Activated T-helper 2 cell treated with anti-CD3 and anti-CD28 coated beads, Interferon-gamma antibody, Interleukin-2, Interleukin-4, amounts not matched to agents 10 μg/mL and 5 μg/mL and 100 μg/mL, durations not matched to agents 14 hours and 24 hours and 36 hours (primary cell): Measurements from ENCODE around the gene FYN. TPM values are rescaled to one million over a fixed set of nuclear protein-coding genes. Genes with fewer than 3 reads are reported as not detected.
"Not testable (repeated sequence)": the region's sequence is repeated elsewhere in the genome, so short reads cannot be mapped to it uniquely, and the experiment has no call there.

Experiments
- DNase-seq: peaks from one replicate; pipeline ENCODE4 v3.0.0; 2021; ENCODE audit warnings: low spot score
- H3K27ac Mint-ChIP-seq: one replicate; pipeline ENCODE4 v1.8.0; 2021; ENCODE audit warnings: mixed read lengths
- H3K27me3 Mint-ChIP-seq: one replicate; pipeline ENCODE4 v1.8.0; 2021; ENCODE audit warnings: low read depth, mixed read lengths
- H3K36me3 Mint-ChIP-seq: one replicate; pipeline ENCODE4 v1.8.0; 2021; ENCODE audit warnings: low read depth, mixed read lengths
- H3K4me1 Mint-ChIP-seq: one replicate; pipeline ENCODE4 v1.8.0; 2021; ENCODE audit warnings: low read depth, mixed read lengths
- H3K4me3 Mint-ChIP-seq: one replicate; pipeline ENCODE4 v1.8.0; 2021; ENCODE audit warnings: low read depth, mild to moderate bottlenecking, moderate library complexity, mixed read lengths
- H3K9me3 Mint-ChIP-seq: one replicate; pipeline ENCODE4 v1.8.0; 2021; ENCODE audit warnings: mixed read lengths
- intact Hi-C: fragments of 100-400 bp; cut with micrococcal nuclease; formaldehyde crosslinking; loops from one replicate; pipeline ENCODE4 v1.15.1; 2023
- total RNA-seq: library from RNA; stranded (reverse); gene quantifications from 2 replicates; pipeline ENCODE4 v1.2.3, GENCODE V29; 2022

Gene FYN
- total RNA-seq: 359 TPM in 2 replicates

DNA sequence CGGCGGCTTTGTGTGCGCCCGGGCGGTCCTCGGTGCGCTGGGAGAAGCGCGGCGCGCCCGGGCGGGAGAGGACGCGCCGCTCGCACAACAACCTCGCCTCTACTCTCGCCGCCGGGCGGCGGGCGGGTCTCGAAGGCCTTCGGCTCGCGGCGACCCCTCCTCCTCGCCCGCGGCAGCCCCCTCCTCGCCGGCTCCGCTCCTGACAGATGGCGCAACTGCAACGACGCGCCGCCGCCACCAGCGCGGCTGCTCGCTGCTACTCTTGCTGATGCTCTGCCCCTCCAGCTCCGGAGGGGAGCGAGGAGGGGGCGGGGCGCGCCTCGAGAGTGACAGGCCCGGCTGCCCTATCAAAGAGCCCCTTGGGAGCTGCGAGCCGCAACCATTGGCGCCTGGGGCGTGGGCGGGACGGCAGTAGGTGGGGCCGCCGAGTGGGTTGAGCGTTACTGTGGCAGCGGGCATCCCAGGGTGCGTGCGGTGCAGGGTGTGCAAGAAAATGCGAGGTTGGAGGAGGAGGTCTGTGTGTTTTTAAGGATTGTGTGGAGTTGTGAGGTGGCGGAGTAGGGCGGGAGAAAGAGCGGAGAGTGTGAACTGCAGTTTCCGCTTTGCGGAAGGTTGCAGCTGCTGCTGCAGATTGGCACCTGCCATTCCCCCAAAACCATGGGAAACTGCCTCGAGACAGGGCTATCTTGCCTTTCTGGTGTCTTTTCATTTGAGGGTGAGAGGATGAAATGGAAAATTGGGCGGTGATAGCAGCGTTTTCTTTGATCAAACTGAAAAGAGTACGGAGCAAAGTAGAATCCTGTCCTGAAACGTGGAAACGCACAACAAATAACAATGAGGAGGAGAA is at the start of gene FYN:
TSS of gene FYN (minus strand) at position 275 of the 847 bp plus-strand sequence. CDS start 153,401 bp downstream, outside the sequence.
- no peaks in the 10 kb centered on the region for H3K9me3 Mint-ChIP-seq
- H3K27me3 Mint-ChIP-seq: peaks cover 2% of the 10 kb centered on the region
- peaks cover 40% of the 10 kb centered on the region for H3K4me1 Mint-ChIP-seq
- intact Hi-C loops: loop anchor here (1.0 to 5.0 kb wide), 5 partner anchors 69 to 391 kb away; partner anchors contain the start of genes FAM229B, REV3L and TUBE1
- DNase-seq: peak; percentile 98
- peak within 1 kb of the TSS; percentile 97 for H3K4me3 Mint-ChIP-seq
- peaks cover 34% of the 10 kb centered on the region for H3K36me3 Mint-ChIP-seq
- peak within 1 kb of the TSS; percentile 94 for H3K27ac Mint-ChIP-seq

DNA sequence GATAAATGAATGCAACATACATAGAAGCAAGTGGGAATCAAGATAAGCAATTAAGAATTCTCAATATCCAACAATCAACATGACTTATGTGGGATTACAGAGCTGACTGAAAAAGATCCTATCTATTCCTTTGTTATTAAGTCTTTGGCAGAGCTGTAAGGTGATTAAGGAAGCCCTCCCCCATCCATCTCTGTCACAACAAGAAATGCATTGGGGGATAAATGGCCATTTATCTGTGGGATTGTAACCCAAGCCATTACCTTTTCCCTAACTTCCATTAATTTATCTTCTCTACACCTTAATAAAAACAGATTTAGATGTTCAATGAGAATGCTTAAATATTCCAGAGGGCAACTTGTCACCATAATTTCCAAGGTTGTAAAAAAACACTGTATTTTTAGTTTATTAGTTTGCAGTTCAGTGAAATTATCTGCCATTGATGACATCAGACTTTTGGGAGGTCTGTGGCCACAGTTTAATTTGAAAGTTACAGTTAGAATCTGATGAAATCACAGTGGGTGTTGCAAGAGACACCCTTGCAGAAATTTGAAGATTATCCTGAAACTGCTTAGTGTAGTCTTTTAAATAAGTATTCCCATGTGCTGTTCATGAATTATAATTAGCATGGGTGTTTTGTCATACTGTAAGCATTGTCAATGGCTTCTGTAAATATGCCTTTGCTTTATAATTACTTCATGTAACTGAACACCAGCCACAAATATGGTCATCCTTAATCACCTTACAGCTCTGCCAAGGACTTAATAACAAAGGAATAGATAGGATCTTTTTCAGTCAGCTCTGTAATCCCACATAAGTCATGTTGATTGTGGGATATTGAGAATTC is 49.4 kb upstream of the FYN start:
- no peak for DNase-seq
- Mint-ChIP-seq H3K4me1 (peaks cover 20% of the 10 kb centered on the region), H3K4me3 (no peak overlapping the region), H3K9me3 (no peaks in the 10 kb centered on the region), H3K36me3 (no peaks in the 10 kb centered on the region), H3K27ac (no peak overlapping the region), H3K27me3 (no peaks in the 10 kb centered on the region)
- intact Hi-C loops: no loop called here

DNA sequence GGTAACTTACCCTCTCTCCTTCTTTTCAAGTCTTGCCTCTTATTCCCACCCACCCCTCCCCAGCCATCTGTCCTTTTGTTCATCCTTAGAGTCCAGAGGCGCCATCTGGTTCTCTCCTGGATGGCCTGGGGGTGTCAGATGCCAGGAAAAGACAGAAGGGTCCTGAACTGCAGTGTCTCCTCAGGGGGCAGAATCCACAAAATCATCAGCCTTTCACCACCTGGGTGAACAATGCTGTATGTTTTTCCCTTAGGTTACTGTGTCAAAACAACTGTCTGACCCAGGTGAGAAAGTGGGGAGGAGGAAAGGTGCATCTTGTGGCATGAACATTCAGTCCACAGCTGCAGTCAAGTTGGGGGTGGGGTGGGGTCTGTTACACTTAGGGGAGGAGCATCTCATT is 47.9 kb upstream of the FYN start:
- intact Hi-C loops: no loop called here
- Mint-ChIP-seq H3K27ac (no peak overlapping the region), H3K4me3 (no peak overlapping the region), H3K4me1 (peaks cover 20% of the 10 kb centered on the region), H3K9me3 (no peaks in the 10 kb centered on the region), H3K36me3 (no peaks in the 10 kb centered on the region), H3K27me3 (no peaks in the 10 kb centered on the region)
- DNase-seq: no peak

DNA sequence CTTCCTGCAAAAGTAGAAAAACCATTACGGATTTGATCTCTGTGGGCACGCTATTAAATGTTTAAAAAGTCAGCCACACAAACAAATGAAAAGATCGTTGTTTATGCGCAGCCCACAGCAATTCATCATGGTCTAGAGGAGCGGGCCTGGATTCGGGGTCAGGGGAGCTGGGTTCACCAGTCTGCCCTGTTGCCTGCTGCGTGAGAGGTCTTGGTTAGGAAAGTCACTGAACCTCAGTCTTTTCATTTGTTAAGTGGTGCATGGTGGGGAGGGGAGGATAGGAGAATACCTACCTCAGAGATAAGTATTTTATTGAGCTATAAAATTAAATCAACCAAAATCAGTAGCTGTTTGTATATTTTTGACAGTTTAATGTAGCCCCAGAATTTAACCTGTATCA is 47.3 kb upstream of the FYN start:
- intact Hi-C loops: no loop called here
- H3K9me3 Mint-ChIP-seq: no peaks in the 10 kb centered on the region

DNA sequence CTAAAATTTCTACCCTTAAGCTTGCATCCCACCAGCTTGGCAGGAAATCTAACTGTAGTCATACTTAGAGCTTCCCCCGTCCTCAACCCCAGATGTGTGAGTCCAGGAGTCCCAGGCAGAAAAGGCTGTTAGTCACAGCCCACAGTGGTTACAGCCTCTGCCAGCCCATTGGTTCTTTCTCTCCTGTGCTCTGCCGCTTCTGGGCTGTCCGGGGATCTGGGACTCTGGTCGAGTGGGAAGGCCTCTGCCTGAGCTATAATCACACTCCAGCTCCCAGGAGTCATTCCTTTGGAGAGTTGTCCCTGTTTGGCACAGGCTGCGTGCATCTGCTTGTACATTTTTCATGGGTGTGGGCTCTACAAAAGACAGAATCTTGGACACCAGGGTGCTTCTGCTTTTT is 45.6 kb upstream of the FYN start:
- no peak for DNase-seq

More for the DNA sequence above, 47.3 kb upstream of the FYN start:
- DNase-seq: no peak
- Mint-ChIP-seq H3K27me3 (no peaks in the 10 kb centered on the region), H3K36me3 (no peaks in the 10 kb centered on the region), H3K4me1 (peaks cover 20% of the 10 kb centered on the region), H3K27ac (no peak overlapping the region), H3K4me3 (no peak overlapping the region)

DNA sequence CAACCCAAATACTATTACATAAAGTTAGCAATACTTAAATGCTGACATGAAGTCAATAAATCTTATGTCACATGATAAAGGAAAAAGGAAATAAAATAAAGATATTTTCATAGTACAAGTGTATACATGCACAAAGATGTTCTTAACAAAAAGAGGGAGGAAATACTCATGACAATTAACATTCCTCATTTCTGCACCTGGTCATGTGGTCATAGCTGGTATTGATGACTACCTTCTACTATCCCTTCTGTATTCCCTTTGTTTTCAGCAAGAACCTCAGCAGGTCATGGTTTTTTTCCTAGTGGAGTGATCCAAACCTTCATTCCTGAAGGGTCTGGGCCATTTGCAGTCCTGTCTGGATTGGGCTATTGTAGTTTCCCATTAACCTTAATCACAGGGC is 43.5 kb upstream of the FYN start:
- Mint-ChIP-seq H3K36me3 (no peaks in the 10 kb centered on the region), H3K27me3 (no peaks in the 10 kb centered on the region), H3K27ac (no peak overlapping the region), H3K4me3 (no peak overlapping the region), H3K9me3 (no peaks in the 10 kb centered on the region), H3K4me1 (peaks cover 3% of the 10 kb centered on the region)
- intact Hi-C loops: no loop called here
- DNase-seq: no peak

More for the DNA sequence above, 45.6 kb upstream of the FYN start:
- Mint-ChIP-seq H3K4me1 (peaks cover 10% of the 10 kb centered on the region), H3K36me3 (no peaks in the 10 kb centered on the region), H3K27me3 (no peaks in the 10 kb centered on the region), H3K9me3 (no peaks in the 10 kb centered on the region), H3K4me3 (no peak overlapping the region), H3K27ac (no peak overlapping the region)
- intact Hi-C loops: no loop called here

DNA sequence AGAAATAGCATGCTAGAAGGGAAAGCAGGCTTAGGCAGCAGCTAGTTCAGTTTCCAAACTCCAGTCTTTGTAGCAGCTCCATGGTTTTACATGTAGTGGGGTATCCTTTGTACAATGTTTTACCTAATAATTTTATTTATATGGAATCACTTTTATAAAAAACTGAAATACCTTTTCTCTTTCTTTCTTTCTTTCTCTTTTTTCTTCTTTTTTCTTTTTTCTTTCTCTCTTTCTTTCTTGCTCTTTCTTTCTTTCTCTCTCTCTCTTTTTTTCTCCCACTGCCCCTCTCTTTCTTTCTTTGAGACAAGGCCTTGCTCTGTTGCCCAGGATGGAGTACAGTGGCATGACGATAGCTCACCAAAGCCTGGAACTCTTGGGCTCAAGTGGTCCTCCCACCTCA is 41.4 kb upstream of the FYN start:
- intact Hi-C loops: no loop called here
- H3K9me3 Mint-ChIP-seq: no peaks in the 10 kb centered on the region
- peaks cover 9% of the 10 kb centered on the region for H3K4me1 Mint-ChIP-seq
- H3K4me3 Mint-ChIP-seq: no peak overlapping the region
- H3K36me3 Mint-ChIP-seq: no peaks in the 10 kb centered on the region
- H3K27me3 Mint-ChIP-seq: no peaks in the 10 kb centered on the region
- no peak overlapping the region for H3K27ac Mint-ChIP-seq
- no peak for DNase-seq

DNA sequence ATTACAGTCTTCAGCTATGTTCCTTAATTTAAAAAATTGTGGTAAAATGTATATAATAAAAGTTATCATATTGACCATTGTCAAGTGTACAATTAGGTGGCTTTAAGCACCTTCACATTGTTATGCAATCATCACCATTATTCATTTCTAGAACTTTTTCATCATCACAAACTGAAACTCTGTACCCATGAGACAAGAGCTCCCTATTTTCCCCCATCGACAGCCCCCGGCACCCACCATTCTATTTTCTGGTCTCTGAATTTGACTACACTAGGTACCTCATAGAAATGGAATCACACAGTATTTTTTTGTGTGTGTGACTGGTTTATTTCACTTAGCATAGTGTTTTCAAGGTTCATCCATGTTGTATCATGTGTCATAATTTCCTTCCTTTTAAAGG is 39.7 kb upstream of the FYN start:
- H3K27ac Mint-ChIP-seq: no peak overlapping the region
- no peak overlapping the region for H3K4me3 Mint-ChIP-seq
- no peaks in the 10 kb centered on the region for H3K9me3 Mint-ChIP-seq
- no peak for DNase-seq
- H3K4me1 Mint-ChIP-seq: peaks cover 9% of the 10 kb centered on the region
- no peaks in the 10 kb centered on the region for H3K36me3 Mint-ChIP-seq
- no peaks in the 10 kb centered on the region for H3K27me3 Mint-ChIP-seq
- intact Hi-C loops: no loop called here

DNA sequence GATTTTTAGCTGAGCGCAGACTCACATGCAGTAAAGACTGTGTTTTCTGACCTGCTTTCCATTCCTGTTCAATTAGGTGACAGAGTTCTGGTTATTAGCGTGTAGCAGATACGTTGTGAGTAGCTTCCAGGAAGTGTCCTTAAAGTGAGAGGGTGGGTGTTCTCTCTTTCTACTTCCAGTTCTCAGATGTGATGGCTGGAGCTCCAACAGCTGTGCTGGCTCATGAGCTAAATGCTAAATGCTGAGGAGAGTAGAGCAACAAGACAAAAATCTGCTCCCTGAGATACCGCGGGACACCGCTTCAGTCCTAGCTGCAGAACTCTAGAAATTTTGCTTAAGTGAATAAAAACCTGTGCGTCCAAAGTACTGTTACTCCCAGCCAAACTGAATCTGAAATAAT is 38.2 kb upstream of the FYN start:
- H3K9me3 Mint-ChIP-seq: no peaks in the 10 kb centered on the region
- H3K36me3 Mint-ChIP-seq: no peaks in the 10 kb centered on the region
- no peak overlapping the region for H3K4me3 Mint-ChIP-seq
- DNase-seq: no peak
- H3K27me3 Mint-ChIP-seq: no peaks in the 10 kb centered on the region
- H3K27ac Mint-ChIP-seq: no peak overlapping the region
- H3K4me1 Mint-ChIP-seq: peaks cover 9% of the 10 kb centered on the region
- intact Hi-C loops: no loop called here

DNA sequence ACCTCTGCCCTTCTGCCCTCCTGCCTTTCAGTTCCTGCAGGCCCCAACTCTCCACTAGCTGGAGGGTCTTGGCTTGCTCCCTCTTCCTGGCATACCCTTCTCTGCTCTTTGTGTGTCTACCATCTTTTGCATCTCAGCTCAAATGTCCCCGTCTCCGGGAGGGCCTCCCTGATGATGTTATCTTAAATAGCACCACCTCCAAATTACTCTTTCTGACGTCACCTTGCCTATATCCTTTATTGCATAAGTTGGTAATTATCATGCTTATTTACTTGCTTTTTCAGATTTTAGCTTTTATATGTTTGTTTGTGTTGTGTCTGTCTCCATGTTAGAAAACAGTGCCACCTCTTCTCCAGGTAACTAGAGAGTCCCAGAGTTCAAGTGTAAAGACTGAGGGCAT is 36.0 kb upstream of the FYN start:
- Mint-ChIP-seq H3K36me3 (no peaks in the 10 kb centered on the region), H3K9me3 (no peaks in the 10 kb centered on the region), H3K27me3 (no peaks in the 10 kb centered on the region), H3K4me3 (no peak overlapping the region), H3K4me1 (peaks cover 9% of the 10 kb centered on the region), H3K27ac (no peak overlapping the region)
- DNase-seq: no peak
- intact Hi-C loops: no loop called here

DNA sequence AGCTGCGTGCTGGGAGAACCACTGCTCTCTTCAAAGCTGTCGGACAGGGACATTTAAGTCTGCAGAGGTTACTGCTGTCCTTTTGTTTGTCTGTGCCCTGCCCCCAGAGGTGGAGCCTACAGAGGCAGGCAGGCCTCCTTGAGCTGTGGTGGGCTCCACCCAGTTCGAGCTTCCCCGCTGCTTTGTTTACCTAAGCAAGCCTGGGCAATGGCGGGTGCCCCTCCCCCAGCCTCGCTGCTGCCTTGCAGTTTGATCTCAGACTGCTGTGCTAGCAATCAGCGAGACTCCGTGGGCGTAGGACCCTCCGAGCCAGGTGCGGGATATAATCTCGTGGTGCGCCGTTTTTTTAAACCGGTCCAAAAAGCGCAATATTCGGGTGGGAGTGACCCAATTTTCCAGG is 35.1 kb upstream of the FYN start:
- DNase-seq, H3K36me3 Mint-ChIP-seq, H3K4me3 Mint-ChIP-seq, H3K4me1 Mint-ChIP-seq, intact Hi-C loops, H3K27me3 Mint-ChIP-seq, H3K27ac Mint-ChIP-seq, H3K9me3 Mint-ChIP-seq: not testable (repeated sequence)

DNA sequence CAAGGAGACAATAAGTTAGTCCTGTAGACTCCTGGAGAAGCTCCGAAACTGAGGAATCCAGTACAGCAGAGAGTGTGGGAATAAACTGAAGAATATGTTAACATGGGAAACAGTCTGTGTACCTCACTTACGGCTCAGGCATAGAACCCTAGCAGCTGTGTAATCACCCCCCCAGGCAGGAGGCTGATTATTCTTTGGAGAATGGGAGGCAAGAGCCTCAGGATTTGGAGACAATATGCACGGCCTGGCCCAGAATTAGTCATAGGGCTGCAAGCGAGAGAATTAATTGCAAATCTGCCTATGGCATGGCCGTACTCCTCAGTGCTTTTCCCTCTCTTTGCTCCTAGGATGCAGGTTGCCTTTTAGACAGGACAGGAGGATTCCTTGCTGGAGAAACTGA is 27.5 kb upstream of the FYN start:
- intact Hi-C loops: no loop called here

DNA sequence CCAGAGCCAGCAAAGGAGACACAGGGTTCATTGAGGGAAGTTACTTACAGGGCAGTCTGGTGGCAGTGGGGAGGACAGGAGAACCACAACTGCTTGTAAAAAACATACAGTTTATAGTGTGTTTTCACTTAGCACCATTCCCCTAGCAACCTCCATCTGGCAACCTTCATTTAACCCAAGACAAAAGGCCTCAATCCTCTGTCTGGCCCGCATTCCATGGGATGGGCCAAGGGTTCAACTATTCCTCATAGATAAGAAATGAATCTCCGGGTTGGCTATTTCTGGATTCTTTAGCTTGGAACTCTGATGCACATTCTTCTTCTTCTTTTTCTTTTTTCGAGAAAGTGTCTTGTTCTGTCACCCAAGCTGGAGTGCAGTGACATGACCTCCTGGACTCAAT is 26.3 kb upstream of the FYN start:
- Mint-ChIP-seq H3K9me3 (no peaks in the 10 kb centered on the region), H3K4me3 (no peak overlapping the region), H3K36me3 (no peaks in the 10 kb centered on the region), H3K4me1 (no peaks in the 10 kb centered on the region), H3K27ac (no peak overlapping the region), H3K27me3 (no peaks in the 10 kb centered on the region)
- intact Hi-C loops: no loop called here
- no peak for DNase-seq

More for the DNA sequence above, 27.5 kb upstream of the FYN start:
- Mint-ChIP-seq H3K36me3 (no peaks in the 10 kb centered on the region), H3K4me3 (no peak overlapping the region), H3K27ac (no peak overlapping the region), H3K27me3 (no peaks in the 10 kb centered on the region), H3K4me1 (no peaks in the 10 kb centered on the region), H3K9me3 (no peaks in the 10 kb centered on the region)
- DNase-seq: no peak
